NCI-H187 (cell line): ENCODE data around the gene INPP4B.

Experiments used
- DNase-seq, 2 experiments: peaks; one replicate each; lab custom pipeline; 2025; lab: John Stamatoyannopoulos, UW

Gene INPP4B

DNA sequence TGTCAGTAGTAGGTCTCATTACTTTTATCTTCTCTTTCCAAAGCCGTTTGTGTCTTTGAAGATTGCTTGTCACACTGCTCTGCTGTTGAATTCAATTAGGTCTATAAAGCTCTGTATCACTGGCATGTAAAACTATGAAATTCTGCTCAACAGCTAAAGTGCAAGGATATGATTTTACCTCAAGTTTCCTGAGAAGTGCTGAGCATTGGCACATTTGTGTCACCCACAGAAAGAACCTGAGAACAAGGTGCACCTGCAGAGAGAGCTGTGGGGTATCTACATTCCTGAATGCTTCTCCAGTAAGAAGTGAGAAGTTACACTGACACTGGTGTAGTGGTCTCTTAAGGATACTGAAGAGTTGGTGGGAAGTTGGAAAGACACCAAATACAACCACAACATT is 274.0 kb downstream of the INPP4B start:
- no peak for DNase-seq

GRCh38 chr4:142567620-142568451 is 278.3 kb downstream of the INPP4B start:
- no peak for DNase-seq

DNA sequence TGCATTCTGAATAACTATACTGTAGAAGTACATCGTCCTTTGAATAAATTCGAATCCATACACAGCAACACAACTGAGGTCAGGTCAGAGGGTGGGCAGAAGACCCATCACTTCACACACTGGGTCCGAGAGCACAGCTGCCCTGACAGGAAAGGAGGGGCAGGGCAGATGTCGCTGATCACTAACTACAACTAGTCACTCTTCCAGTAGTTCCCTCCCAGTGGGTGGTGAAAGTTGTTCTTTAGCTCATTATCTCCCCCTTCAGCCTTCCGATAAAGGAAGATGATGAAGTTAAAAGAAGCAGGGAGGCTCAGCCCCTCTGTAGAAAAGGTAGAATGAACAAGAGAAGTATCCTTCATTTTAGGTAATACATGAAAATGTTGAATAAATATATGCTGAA is 278.9 kb downstream of the INPP4B start:
- DNase-seq, result no peak

DNA sequence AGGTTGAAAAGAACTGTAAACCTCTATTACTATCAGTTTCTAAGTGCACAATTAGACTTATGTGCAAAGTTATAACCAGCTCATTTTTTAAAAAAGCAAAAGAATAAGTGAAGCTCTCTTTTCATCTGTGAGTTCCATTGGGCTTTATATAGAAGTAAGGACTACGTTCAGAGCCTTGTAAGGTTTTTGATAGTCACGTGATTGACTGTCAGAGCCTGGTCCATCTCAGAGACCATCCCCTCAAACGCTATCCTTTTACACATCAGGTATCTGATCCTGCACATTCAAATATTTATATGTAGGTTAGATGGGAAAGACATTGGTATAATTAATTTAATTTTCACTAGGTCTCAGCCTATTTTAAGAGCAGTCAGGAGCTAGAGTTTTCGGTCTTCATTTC is 279.3 kb downstream of the INPP4B start:
- DNase-seq, result no peak

GRCh38 chr4:142566243-142566642 is 279.9 kb downstream of the INPP4B start:
- no peak for DNase-seq

DNA sequence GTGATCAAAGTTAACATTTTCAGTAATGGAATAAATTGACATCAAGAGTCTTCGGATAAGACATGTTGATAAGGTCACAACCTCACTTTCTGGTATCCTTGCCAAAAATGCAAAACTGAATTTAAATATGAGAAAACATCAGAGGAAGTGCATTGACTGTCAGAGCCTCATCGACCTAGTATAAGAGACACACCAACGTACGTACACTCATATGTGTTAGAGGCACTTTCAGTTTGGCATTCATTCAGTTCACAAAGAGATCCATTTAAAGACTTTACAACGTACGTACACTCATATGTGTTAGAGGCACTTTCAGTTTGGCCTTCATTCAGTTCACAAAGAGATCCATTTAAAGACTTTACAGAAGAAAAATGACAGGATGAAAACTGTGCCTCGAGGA is 280.3 kb downstream of the INPP4B start:
- DNase-seq, result no peak

DNA sequence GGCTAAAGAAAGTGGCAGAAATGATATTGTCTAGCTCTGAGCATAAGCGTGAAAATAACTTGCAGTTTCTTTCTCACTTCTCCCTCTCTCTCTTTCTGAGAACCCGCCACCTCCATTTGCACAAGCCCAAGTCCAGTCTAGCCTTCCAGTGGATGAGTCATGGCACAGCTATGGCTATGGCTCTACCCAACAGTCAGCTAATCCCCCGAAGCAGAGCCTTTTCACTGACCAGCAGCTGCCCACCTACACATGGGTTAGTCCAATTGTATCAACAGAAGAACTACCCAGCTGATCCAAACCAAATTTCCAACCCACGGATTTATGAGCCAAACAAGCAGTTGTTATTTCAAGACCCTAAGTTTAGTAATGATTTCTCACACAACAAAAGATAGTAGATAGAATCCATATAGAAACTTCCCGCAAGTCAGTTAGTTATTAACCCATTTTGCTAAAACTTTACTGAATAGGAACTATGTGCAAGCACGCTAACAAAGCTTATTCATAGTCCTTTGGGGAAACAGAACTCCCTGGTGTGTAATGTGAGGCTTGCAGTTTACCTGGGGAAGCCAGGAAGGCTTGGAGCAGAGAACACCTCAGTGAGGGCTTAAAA is 282.3 kb downstream of the INPP4B start:
- DNase-seq, result no peak

DNA sequence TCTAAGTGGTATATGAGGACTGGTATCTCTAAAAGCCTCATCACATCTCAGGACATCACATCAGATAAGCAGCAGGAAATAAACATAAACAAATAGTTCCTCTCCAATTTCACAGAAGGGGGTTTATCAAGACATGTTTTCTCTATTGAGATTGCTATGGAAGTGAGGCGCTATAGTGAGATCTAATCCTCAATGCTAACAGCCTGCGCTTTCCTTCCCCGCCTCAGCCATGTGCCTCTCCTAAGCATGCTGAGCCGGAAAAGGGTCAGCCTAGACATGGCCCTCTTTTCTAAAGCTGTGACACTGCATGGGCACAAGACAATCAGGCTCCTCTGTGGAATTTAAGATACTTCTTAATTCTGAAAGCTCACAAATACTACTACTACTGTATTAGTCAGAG is 286.1 kb downstream of the INPP4B start:
- DNase-seq, result no peak

DNA sequence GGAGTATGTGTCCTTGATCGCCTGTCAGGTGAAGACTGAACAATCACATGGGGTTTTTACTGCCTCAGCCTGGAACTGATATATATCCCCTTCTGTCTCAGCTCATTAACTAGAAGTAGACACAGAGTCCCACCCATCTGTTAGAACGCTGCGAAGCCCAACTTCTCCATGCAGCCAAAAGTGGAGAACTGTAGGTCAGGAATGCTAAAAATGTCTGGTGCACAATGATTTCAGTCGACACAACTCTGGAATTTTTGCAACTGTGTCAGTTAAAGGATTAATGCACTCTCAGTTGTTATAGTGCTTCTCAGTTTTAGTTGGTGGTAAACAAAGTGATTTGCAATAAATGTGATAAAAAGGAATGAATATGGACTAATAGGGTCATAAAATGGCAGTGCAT is 287.2 kb downstream of the INPP4B start:
- DNase-seq, result no peak

GRCh38 chr4:142557239-142557801 is 288.8 kb downstream of the INPP4B start:
- DNase-seq, result no peak

DNA sequence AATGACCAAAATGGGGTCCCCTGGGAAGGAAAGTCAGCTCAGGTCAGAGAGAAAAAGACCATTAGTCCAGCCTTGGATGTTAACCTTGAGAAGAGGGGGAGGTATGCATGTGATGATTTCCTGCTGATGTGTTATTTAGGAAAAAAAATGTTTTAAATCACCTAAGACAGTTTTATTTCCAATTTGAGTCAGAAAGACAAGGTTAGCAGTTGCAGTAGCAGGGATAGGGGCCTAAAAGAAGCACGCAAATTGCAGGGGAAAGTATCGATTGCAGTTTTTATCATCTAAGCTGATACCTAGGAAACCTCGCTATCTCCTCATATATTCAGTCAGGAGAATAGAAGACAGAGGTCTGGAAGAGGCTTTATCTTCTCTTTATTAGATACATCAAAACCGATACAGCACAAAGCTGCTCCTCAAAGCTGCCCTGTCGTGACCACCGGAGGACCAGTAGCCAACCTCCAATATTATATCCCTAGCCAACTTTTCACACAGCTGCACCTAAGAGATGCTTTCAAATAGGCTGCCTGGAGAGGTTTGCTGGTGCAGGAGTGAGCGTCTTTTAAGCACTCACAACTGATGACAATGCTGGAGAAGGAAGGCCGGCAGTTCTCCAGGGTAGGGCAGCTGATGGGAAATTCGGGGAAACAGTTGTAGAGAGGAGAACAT is 289.4 kb downstream of the INPP4B start:
- DNase-seq, result no peak

GRCh38 chr4:142556048-142556447 is 290.1 kb downstream of the INPP4B start:
- no peak for DNase-seq

DNA sequence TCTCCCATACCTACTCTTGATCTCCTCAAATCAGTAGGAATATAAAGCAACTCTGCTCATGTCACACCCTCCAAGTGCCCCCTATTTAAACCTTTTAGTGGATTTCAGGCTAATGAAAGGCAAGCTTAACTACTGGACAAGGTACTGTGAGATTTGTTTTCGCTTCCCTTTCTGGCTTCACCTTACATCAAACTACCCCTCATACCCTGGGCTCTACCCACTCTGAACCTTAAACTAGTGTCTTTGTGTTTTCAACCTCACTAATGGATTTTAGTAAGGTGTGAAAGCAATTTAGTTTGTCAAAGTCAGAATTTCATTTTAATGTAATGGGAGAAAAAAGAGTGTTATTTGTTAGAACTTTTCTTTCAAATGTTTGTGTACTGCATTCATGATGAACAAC is 291.7 kb downstream of the INPP4B start:
- DNase-seq, result no peak

DNA sequence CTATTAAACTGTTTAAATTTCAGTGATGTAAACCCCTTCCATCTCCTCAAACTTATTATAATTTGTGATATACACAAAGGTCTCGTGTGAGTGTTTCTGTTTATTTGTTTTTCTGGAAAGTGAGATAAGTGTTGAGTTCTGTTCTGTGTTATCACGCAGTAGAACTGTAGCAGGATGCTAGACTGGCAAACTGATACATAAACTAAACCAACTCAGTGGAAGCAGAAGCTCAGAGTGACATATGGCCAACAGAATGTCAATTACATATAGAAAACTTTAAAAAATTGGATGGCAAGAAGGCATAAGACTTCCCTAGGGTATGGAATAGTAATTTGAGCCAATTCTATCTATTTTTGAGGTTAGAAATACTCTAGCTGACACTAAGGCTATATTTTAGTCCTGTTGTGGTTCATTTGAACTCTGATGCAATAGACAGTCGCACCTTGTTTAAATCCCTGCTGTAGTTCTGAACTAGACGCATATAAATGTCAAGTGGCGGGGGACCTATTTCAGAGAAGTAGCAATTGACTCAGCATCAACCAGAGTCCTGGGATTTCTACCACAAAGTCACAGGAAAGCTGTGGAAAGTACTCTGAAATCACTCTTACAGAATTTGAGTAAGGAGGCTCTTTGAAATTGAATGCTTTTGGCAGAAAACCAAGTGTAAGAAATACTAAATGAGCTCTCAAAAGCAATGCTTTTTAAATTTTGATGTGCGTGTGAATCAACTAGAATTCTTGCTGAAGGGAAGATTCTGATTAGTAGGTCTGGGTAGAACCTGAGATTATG is 294.4 kb downstream of the INPP4B start:
- DNase-seq, result no peak

GRCh38 chr4:142550965-142551364 is 295.1 kb downstream of the INPP4B start:
- DNase-seq, result peak; percentile 4 to 13

DNA sequence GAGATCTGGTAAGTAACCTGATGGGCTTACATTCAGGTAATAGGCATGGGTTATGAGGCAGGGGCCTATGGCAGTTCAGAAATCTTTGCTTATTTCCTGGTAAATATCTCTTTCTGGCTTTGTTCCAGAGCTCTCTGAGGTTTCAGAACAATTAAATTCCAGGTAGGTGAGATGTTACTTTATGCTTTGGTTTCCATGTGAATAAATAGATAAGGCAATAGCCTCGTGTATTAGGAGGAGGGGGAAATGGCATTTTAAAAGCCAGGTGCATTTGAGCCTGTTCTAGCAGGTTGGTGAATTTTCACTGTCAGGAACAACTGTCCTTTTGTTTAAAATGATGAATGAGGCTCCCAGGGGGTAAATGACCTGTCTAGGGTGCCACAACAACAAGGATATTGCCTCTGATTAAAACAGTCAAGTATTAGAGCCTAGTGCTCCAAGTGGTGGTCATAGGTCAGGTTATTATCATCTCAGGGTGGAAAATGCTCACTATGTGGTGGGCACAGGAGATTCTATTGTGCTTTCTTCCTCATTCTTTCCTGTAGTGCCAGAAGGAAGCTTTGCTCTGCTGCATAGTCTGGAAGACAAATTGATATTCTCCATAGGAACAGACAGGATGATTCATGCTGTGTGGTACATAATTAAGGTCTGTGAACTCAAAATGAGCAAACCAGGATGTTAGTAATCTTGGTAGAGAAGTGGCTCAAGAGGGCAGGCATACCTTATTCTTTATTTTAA is 296.2 kb downstream of the INPP4B start:
- peak; percentile 51 to 68 for DNase-seq

- DNase-seq, result no peak
Observed at GRCh38 chr4:142549248-142549647, 296.9 kb downstream of the INPP4B start.

DNA sequence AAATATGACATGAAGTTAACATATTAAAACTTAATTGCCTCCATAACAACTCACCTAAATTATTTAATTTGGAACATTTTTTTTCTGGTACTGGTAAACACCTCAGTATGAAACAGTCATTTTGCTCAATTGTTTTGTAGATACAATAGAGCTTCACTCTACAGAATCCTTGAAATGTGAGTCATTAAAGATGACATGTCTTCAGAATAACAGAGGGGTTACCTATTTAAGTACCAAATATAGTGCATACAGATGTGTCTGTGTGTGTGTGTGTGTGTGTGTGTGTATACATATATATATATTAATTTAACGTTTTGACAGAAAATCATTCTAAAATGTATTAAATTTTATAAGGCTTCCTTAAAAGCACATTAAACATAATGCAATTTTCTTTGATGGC is 297.6 kb downstream of the INPP4B start:
- no peak for DNase-seq

DNA sequence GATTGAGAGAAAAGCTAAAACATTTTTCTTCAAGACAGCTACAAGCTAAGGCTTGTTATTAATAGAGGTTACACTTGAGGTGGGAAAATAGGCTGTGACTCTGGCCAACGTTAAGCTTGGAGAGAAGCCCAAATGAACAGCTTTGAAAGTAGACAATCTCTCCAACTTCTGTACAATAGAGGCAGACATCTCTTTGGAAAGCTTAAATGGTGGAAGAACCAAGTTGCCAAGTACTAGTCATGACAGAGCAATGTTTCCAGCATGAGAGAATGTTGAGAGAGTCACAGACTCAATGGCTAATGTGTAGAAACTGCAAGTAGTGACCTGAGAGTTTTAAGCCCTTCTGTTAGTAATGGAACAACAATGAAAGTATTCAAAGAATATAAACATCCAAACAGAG is 298.1 kb downstream of the INPP4B start:
- DNase-seq, result no peak

DNA sequence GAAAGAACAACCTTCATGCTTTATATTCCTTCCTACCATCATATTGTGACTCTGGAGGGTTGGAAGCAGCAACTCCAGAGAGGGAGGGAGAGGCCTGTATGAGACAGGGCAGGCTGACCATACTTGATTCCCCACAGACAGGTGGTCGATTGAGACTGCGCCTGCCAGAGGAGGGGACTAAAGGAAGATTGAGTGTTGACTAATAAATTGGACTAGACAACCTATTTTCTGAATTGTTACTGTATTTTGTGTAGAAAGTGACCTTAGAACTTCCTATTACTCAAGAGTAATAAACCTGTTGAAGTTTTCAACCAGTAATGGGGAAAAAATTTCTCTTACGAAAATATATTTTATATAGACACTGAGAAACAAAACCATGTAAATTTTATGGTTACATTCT is 301.5 kb downstream of the INPP4B start:
- no peak for DNase-seq

GRCh38 chr4:142544039-142544438 is 302.1 kb downstream of the INPP4B start:
- DNase-seq, result no peak

DNA sequence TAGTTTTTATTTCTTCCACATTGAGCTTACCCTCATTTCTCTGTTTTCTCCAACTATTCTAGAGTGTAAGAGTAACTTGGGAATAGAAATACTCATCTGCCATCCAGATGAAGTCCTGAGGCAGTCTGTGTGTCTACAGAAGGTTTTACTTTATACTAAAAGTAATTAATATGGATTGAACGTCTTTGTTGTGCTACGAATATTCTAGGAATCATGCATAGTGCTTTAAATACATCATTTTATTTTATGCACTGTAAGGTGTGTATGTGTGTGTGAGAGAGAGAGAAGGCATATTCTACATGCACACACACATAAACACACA is 305.7 kb downstream of the INPP4B start:
- DNase-seq, result no peak
